Endodermal cell (in vitro differentiated cells): ENCODE data around the gene TRABD2B. TPM values are rescaled to one million over a fixed set of nuclear protein-coding genes. Genes with fewer than 3 reads are reported as not detected.

ENCODE experiments used
- DNase-seq: peaks from one replicate; pipeline ENCODE4 v3.0.0-alpha.2; 2017
- H3K27ac ChIP-seq: 2 replicates; pipeline ENCODE4 v1.5.1; 2013; ENCODE audit warnings: mild to moderate bottlenecking, low read depth, low read length, moderate library complexity
- H3K27me3 ChIP-seq: 2 replicates; pipeline ENCODE4 v1.6.1; 2013; ENCODE audit warnings: mild to moderate bottlenecking, low read length, moderate library complexity; ENCODE audit not compliant: insufficient read depth, control insufficient read depth, poor library complexity, severe bottlenecking
- H3K36me3 ChIP-seq: 2 replicates; pipeline ENCODE4 v1.7.0; 2013; ENCODE audit warnings: mild to moderate bottlenecking, low read length, moderate library complexity; ENCODE audit not compliant: control insufficient read depth, insufficient read depth
- H3K4me1 ChIP-seq: one replicate; pipeline ENCODE4 v1.7.0; 2013; ENCODE audit warnings: low read length; ENCODE audit not compliant: control insufficient read depth, insufficient read depth
- H3K4me3 ChIP-seq: 2 replicates; pipeline ENCODE4 v1.5.1; 2013; ENCODE audit warnings: mild to moderate bottlenecking, low read length, moderate library complexity
- H3K9ac ChIP-seq: 2 replicates; pipeline ENCODE4 v1.6.1; 2013; ENCODE audit warnings: mild to moderate bottlenecking, low read length, moderate library complexity; ENCODE audit not compliant: poor library complexity, severe bottlenecking; ENCODE audit errors: extremely low read depth
- H3K9me3 ChIP-seq: 2 replicates; pipeline ENCODE4 v1.6.1; 2013; ENCODE audit warnings: mild to moderate bottlenecking, low read length, moderate library complexity; ENCODE audit not compliant: control insufficient read depth
- H3K27ac Mint-ChIP-seq: 2 replicates; pipeline ENCODE4 v1.8.0; 2020; ENCODE audit warnings: mixed read lengths
- H3K27me3 Mint-ChIP-seq: 2 replicates; pipeline ENCODE4 v1.8.0; 2021; ENCODE audit warnings: mild to moderate bottlenecking, mixed read lengths; ENCODE audit not compliant: insufficient read depth
- H3K36me3 Mint-ChIP-seq: 2 replicates; pipeline ENCODE4 v1.8.0; 2020; ENCODE audit warnings: low read depth, mixed read lengths
- H3K4me1 Mint-ChIP-seq: 2 replicates; pipeline ENCODE4 v1.8.0; 2020; ENCODE audit warnings: mixed read lengths
- H3K4me3 Mint-ChIP-seq: 2 replicates; pipeline ENCODE4 v1.8.0; 2020; ENCODE audit warnings: mild to moderate bottlenecking, moderate library complexity, mixed read lengths
- H3K9me3 Mint-ChIP-seq: 2 replicates; pipeline ENCODE4 v1.8.0; 2020; ENCODE audit warnings: mild to moderate bottlenecking, mixed read lengths
- WGBS, 2 experiments: methylation state at CpG; one replicate each; pipeline versions ENCODE4 v1.1.5 to v1.1.7; 2013; ENCODE audit warnings: missing lambda C conversion rate in 2 of 2, mixed read lengths in 1 of 2; ENCODE audit not compliant: insufficient coverage in 1 of 2, insufficient read length in 1 of 2; 5-methylcytosine and 5-hydroxymethylcytosine counted together
- total RNA-seq, 2 donors: library from RNA; stranded (reverse); fragmentation: NEBNext Ultra II Directional in 1 of 2; extraction: Animal tissue kit (Norgen Biotek cat#: 25700) in 1 of 2; gene quantifications; 2 replicates in 1 of 2; 3 replicates in 1 of 2; pipeline ENCODE4 v1.2.1, GENCODE V29; 2021
- TF ChIP-seq, protein P1 (sequence below): fragments of 200-600 bp; sonication (generic); conservative IDR thresholded peaks from 2 replicates; pipeline ENCODE4 v1.5.0; 2021; ENCODE audit warnings: antibody characterized with exemption, mild to moderate bottlenecking

Gene TRABD2B
- total RNA-seq, 2 donors from 2014 or later, result 24.4 to 28.0 TPM

DNA sequence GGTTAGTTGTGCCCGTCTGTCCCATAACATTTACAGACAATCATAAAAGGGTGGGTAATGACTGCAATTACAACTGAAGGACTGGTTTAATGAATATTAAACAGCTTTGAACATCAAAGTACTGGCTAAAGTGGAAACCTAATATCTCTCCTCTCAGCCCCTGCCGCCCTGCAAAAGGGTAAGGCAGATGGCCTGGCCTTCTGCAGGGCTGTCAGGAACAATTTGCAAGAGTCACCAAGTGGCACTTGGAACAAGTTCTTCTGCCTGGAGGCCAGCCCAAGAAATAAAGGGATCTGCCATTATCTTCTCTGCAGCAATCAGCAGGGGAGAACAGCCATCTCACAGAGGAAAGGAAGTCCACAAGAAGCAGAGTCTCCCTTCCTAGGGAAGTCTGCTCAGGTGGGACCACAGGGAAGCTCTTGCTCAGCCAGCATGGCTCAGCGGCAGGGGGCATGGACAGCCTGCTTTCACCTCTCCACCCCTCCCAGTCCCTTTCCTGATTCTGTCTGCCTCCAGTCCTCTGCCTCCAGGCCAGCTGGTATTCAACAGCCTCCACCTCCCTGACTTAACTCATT is 96.1 kb downstream of the TRABD2B start:
- H3K36me3 ChIP-seq, result peaks cover 26% of the 10 kb centered on the region
- Mint-ChIP-seq H3K36me3 (peaks cover 2% of the 10 kb centered on the region), H3K27me3 (no peaks in the 10 kb centered on the region), H3K4me1 (peaks cover 41% of the 10 kb centered on the region), H3K27ac (no peak overlapping the region), H3K4me3 (no peak overlapping the region), H3K9me3 (no peaks in the 10 kb centered on the region)
- H3K9ac ChIP-seq, result no peak overlapping the region
- no peaks in the 10 kb centered on the region for H3K9me3 ChIP-seq
- peaks cover 13% of the 10 kb centered on the region for H3K4me1 ChIP-seq
- H3K27me3 ChIP-seq, result no peaks in the 10 kb centered on the region
- H3K4me3 ChIP-seq, result no peak overlapping the region
- DNase-seq, result peak; percentile 60
- WGBS, 2 experiments, result 90 to 100% methylated on average over 1 to 3 of the region's 3 CpGs
- TF ChIP-seq, protein P1, sequence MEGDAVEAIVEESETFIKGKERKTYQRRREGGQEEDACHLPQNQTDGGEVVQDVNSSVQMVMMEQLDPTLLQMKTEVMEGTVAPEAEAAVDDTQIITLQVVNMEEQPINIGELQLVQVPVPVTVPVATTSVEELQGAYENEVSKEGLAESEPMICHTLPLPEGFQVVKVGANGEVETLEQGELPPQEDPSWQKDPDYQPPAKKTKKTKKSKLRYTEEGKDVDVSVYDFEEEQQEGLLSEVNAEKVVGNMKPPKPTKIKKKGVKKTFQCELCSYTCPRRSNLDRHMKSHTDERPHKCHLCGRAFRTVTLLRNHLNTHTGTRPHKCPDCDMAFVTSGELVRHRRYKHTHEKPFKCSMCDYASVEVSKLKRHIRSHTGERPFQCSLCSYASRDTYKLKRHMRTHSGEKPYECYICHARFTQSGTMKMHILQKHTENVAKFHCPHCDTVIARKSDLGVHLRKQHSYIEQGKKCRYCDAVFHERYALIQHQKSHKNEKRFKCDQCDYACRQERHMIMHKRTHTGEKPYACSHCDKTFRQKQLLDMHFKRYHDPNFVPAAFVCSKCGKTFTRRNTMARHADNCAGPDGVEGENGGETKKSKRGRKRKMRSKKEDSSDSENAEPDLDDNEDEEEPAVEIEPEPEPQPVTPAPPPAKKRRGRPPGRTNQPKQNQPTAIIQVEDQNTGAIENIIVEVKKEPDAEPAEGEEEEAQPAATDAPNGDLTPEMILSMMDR, result no peak
- H3K27ac ChIP-seq, result no peak overlapping the region

DNA sequence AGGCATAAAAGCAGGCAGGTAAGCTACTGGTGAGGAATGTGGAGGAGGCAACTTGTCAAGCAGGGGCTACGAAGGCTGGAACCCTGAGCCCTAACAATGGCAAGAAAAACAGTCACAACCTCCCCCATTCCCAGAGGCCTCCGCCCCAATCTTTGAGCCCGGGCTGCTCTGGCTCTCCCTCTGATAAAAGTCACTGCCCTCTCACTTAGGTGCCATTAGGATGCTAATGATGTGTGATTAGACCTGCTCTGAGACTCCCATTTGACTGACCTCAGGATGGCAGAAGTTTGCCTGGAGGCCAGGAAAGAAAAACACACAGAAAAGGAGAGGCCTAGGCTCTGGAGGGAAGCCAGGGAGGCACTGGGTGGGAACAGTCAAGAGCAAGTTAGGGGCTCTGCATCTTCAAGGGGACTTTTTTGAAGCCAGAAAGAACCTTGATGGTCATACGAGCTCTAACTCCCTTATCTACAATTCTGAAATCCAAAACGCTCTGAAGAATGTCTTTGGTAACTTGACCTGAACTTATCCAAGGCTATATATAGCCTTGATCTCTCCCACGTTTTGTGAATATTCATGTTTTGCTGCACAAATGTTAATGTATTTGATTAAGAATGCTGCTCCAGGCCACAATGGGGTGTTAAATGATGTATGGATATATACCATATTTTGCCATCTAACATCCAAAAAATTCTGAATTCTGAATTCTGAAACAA is 98.9 kb downstream of the TRABD2B start:
- Mint-ChIP-seq H3K4me1 (peaks cover 46% of the 10 kb centered on the region), H3K27ac (peak overlapping the region; percentile 75)

DNA sequence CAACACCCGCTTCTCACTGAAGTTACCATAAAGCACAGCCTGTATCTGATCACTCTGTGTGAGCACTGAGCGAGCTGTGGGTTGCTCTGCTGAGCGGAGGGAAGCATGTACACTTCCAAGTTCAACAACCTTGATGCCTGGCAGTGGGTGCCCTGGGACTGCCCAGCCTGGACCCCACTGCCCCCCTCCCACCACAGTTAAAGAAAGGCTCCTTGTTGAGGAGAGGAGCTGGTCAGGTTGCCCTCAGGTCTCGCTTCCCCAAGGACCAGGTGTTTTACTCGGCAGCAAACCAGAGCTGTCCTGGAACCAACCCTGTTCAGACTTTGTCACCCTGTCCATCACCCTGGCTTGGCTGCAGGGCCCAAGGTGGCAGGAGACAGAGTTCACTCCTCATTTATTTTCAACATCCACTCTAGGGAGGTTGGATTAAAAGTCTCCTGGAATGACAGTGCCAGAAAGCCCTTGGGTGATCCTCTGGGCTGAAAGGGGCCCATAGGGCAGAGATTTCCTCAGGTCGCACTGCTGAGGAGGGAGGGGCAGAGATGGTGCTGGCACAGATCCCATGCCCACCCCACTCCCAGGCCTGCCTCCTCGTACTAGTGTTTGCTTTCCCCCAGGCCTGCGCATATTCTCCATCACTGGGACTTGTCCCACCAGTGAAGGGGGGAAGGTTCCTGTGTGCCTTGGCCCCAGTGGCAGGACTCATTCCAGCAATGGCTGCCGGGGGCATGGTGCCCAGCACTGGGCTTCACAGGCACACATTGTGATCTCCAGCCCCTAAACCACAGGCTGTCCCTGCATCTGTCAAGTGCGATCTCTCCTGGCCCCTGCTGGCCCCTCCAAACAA is 101.7 kb downstream of the TRABD2B start:
- TF ChIP-seq, protein P1, result no peak
- Histone ChIP-seq H3K9me3 (no peaks in the 10 kb centered on the region), H3K36me3 (peaks cover 37% of the 10 kb centered on the region), H3K4me1 (peaks cover 4% of the 10 kb centered on the region), H3K27me3 (no peaks in the 10 kb centered on the region), H3K4me3 (no peak overlapping the region), H3K27ac (no peak overlapping the region), H3K9ac (no peak overlapping the region)
- no peaks in the 10 kb centered on the region for H3K9me3 Mint-ChIP-seq
- no peaks in the 10 kb centered on the region for H3K27me3 Mint-ChIP-seq
- no peak overlapping the region for H3K27ac Mint-ChIP-seq
- 89 to 93% methylated on average over 4 to 9 of the region's 10 CpGs for WGBS, 2 experiments
- H3K36me3 Mint-ChIP-seq, result peaks cover 2% of the 10 kb centered on the region
- DNase-seq, result no peak
- H3K4me3 Mint-ChIP-seq, result no peak overlapping the region
- H3K4me1 Mint-ChIP-seq, result peaks cover 35% of the 10 kb centered on the region

More for the DNA sequence above, 98.9 kb downstream of the TRABD2B start:
- H3K27me3 ChIP-seq, result no peaks in the 10 kb centered on the region
- Mint-ChIP-seq H3K36me3 (peaks cover 2% of the 10 kb centered on the region), H3K4me3 (no peak overlapping the region), H3K9me3 (no peaks in the 10 kb centered on the region), H3K27me3 (no peaks in the 10 kb centered on the region)
- no peak overlapping the region for H3K4me3 ChIP-seq
- TF ChIP-seq, protein P1, result no peak
- H3K9ac ChIP-seq, result no peak overlapping the region
- WGBS, 2 experiments, result 50 to 71% methylated on average over 1 to 6 of the region's 6 CpGs
- no peak overlapping the region for H3K27ac ChIP-seq
- H3K9me3 ChIP-seq, result no peaks in the 10 kb centered on the region
- H3K4me1 ChIP-seq, result peaks cover 17% of the 10 kb centered on the region
- peak; percentile 85 for DNase-seq
- H3K36me3 ChIP-seq, result peaks cover 27% of the 10 kb centered on the region
